HepG2 (cell line): Measurements from ENCODE around the gene CAMK1. TPM values are rescaled to one million over a fixed set of nuclear protein-coding genes. Genes with fewer than 3 reads are reported as not detected.

Experiments
- BORCS8-MEF2B ChIP-seq: sonication (generic); formaldehyde crosslinking; IDR thresholded peaks from 2 replicates; pipeline ENCODE4 v1.8.0; 2022; ENCODE audit warnings: mild to moderate bottlenecking, missing genetic modification reagents
- GATAD2A ChIP-seq: IDR thresholded peaks from 2 replicates; pipeline ENCODE4 v1.6.1; 2016
- HHEX ChIP-seq: IDR thresholded peaks from 2 replicates; pipeline ENCODE4 v1.6.1; 2016; ENCODE audit warnings: control low read depth
- KAT8 ChIP-seq: IDR thresholded peaks from 2 replicates; pipeline ENCODE4 v1.6.1; 2016; ENCODE audit warnings: missing genetic modification reagents, missing compliant biosample characterization
- MZF1 ChIP-seq: sonication (generic); formaldehyde crosslinking; IDR thresholded peaks from 2 replicates; pipeline ENCODE4 v1.8.1; 2023; ENCODE audit warnings: mild to moderate bottlenecking, missing genetic modification reagents, borderline replicate concordance
- NR2F1 ChIP-seq, 2 experiments: fragments of 450-650 bp in 1 of 2; formaldehyde crosslinking in 1 of 2; IDR thresholded peaks; 2 replicates each; pipeline versions ENCODE4 v1.5.0 to v1.6.1; 2016 to 2020; ENCODE audit warnings: mild to moderate bottlenecking in 1 of 2, missing compliant biosample characterization in 1 of 2, missing genetic modification reagents in 1 of 2, moderate library complexity in 1 of 2
- RBM39 ChIP-seq: fragments of 200-400 bp; formaldehyde crosslinking; IDR thresholded peaks from one replicate; pipeline ENCODE4 v1.6.1; 2018; ENCODE audit warnings: antibody characterized with exemption, mild to moderate bottlenecking, low read depth, low read length; ENCODE audit not compliant: poor library complexity, severe bottlenecking
- SATB2 ChIP-seq: sonication (generic); formaldehyde crosslinking; IDR thresholded peaks from 2 replicates; pipeline ENCODE4 v1.5.0; 2020; ENCODE audit warnings: missing genetic modification reagents
- SIX1 ChIP-seq: sonication (generic); formaldehyde crosslinking; IDR thresholded peaks from 2 replicates; pipeline ENCODE4 v1.4.0; 2020; ENCODE audit warnings: missing genetic modification reagents, borderline replicate concordance
- TCF12 ChIP-seq, 2 experiments: fragments of 450-650 bp in 1 of 2; sonication (generic) in 1 of 2; formaldehyde crosslinking in 1 of 2; IDR thresholded peaks; 2 replicates each; pipeline versions ENCODE4 v1.6.1 to v1.8.0; 2017 to 2022; ENCODE audit warnings: antibody characterized with exemption in 1 of 2, mild to moderate bottlenecking in 1 of 2, missing genetic modification reagents in 1 of 2, moderate library complexity in 1 of 2
- ZBTB3 ChIP-seq: sonication (generic); formaldehyde crosslinking; IDR thresholded peaks from 2 replicates; pipeline ENCODE4 v1.4.0; 2020; ENCODE audit warnings: low read depth, mild to moderate bottlenecking, moderate library complexity, missing genetic modification reagents, borderline replicate concordance
- ZBTB38 ChIP-seq: sonication (generic); formaldehyde crosslinking; IDR thresholded peaks from 2 replicates; pipeline ENCODE4 v1.5.1; 2020; ENCODE audit warnings: mild to moderate bottlenecking, missing genetic modification reagents
- ZFP36L1 ChIP-seq: sonication (generic); formaldehyde crosslinking; IDR thresholded peaks from 2 replicates; pipeline ENCODE4 v1.8.0; 2022; ENCODE audit warnings: mild to moderate bottlenecking, missing genetic modification reagents, moderate library complexity
- ZMYM3 ChIP-seq: sonication (generic); formaldehyde crosslinking; IDR thresholded peaks from 2 replicates; pipeline ENCODE4 v1.5.1; 2020; ENCODE audit warnings: mild to moderate bottlenecking, missing genetic modification reagents
- ZNF362 ChIP-seq: sonication (generic); formaldehyde crosslinking; IDR thresholded peaks from 2 replicates; pipeline ENCODE4 v1.4.0; 2020; ENCODE audit warnings: missing genetic modification reagents, mild to moderate bottlenecking, borderline replicate concordance
- ZNF446 ChIP-seq: sonication (generic); formaldehyde crosslinking; IDR thresholded peaks from 2 replicates; pipeline ENCODE4 v1.5.0; 2020; ENCODE audit warnings: mild to moderate bottlenecking, missing genetic modification reagents
- ZNF589 ChIP-seq: sonication (generic); formaldehyde crosslinking; conservative IDR thresholded peaks from 2 replicates; pipeline ENCODE4 v1.8.0; 2022; ENCODE audit warnings: mild to moderate bottlenecking, moderate library complexity, missing genetic modification reagents
- ZNF775 ChIP-seq: sonication (generic); formaldehyde crosslinking; IDR thresholded peaks from 2 replicates; pipeline ENCODE4 v1.4.0; 2020; ENCODE audit warnings: missing genetic modification reagents, mild to moderate bottlenecking, moderate library complexity, borderline replicate concordance
- ZNF777 ChIP-seq: sonication (generic); formaldehyde crosslinking; IDR thresholded peaks from 2 replicates; pipeline ENCODE4 v1.4.0; 2020; ENCODE audit warnings: missing genetic modification reagents
- polyA plus RNA-seq, 8 experiments: library from polyadenylated mRNA; depleted of rRNA in 3 of 8; stranded (reverse) in 7 of 8; unstranded in 1 of 8; fragments of >200 nt; fragmentation: Illumina TruSeq in 4 of 8; extraction: Trizol in 4 of 8; gene quantifications; 2 replicates each; pipeline versions ENCODE4 v1.2.1 to v1.2.3, GENCODE V29; 2011 to 2016; ENCODE audit warnings: low read depth in 4 of 8, missing spikeins in 1 of 8, mixed read lengths in 1 of 8; ENCODE audit not compliant: insufficient read depth in 1 of 8
- total RNA-seq, 5 experiments: library from RNA; depleted of rRNA; stranded (reverse); fragments of >200 nt; fragmentation: Illumina TruSeq; extraction: Trizol; gene quantifications; 2 replicates each; pipeline ENCODE4 v1.2.3, GENCODE V29; 2016; ENCODE audit warnings: low read depth in 1 of 5
- TF ChIP-seq, protein P1 (sequence below): sonication (generic); formaldehyde crosslinking; IDR thresholded peaks from 2 replicates; pipeline ENCODE4 v1.8.1; 2023; ENCODE audit warnings: mild to moderate bottlenecking, missing genetic modification reagents
- TF ChIP-seq, protein P2 (sequence below): sonication (generic); formaldehyde crosslinking; IDR thresholded peaks from 2 replicates; pipeline ENCODE4 v1.5.1; 2020; ENCODE audit warnings: missing genetic modification reagents, mild to moderate bottlenecking, borderline replicate concordance

The CAMK1 gene
- total and polyA plus RNA-seq, 2 of the 13 experiments (the other 11 are each of a cell fraction or from before 2014, with no cell fraction given), result 26.4 to 53.3 TPM

- TF ChIP-seq TCF12 (IDR thresholded peaks at IDR 0.05) (no peak), TCF12 (CRISPR knock-in tag; IDR thresholded peaks at IDR 0.05) (no peak), ZFP36L1 (no peak), MZF1 (CRISPR knock-in tag) (no peak; the same call in 1 of the 2 replicates), KAT8 (CRISPR knock-in tag) (peak; percentile 85), SATB2 (CRISPR knock-in tag) (no peak), GATAD2A (CRISPR knock-in tag) (peak; percentile 12; the same call in 1 of the 2 replicates), SIX1 (no peak), ZNF446 (CRISPR knock-in tag) (no peak), ZNF362 (CRISPR knock-in tag) (no peak), ZBTB38 (CRISPR knock-in tag) (0 out of 2 replicates have a peak, but pooled peaks have one; percentile 24), ZNF775 (no peak), HHEX (CRISPR knock-in tag) (no peak), BORCS8-MEF2B (CRISPR knock-in tag) (peak; percentile 65; the same call in 1 of the 2 replicates), ZNF777 (CRISPR knock-in tag) (no peak), ZBTB3 (peak; percentile 59; the same call in 1 of the 2 replicates), RBM39 (no peak), ZNF589 (CRISPR knock-in tag) (0 out of 2 replicates have a peak, but pooled peaks have one; percentile 15), ZMYM3 (no peak), NR2F1 (CRISPR knock-in tag; IDR thresholded peaks at IDR 0.05) (no peak)
- TF ChIP-seq, protein P1, sequence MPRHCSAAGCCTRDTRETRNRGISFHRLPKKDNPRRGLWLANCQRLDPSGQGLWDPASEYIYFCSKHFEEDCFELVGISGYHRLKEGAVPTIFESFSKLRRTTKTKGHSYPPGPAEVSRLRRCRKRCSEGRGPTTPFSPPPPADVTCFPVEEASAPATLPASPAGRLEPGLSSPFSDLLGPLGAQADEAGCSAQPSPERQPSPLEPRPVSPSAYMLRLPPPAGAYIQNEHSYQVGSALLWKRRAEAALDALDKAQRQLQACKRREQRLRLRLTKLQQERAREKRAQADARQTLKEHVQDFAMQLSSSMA (CRISPR knock-in tag), result 0 out of 2 replicates have a peak, but pooled peaks have one; percentile 51
- TF ChIP-seq, protein P2, sequence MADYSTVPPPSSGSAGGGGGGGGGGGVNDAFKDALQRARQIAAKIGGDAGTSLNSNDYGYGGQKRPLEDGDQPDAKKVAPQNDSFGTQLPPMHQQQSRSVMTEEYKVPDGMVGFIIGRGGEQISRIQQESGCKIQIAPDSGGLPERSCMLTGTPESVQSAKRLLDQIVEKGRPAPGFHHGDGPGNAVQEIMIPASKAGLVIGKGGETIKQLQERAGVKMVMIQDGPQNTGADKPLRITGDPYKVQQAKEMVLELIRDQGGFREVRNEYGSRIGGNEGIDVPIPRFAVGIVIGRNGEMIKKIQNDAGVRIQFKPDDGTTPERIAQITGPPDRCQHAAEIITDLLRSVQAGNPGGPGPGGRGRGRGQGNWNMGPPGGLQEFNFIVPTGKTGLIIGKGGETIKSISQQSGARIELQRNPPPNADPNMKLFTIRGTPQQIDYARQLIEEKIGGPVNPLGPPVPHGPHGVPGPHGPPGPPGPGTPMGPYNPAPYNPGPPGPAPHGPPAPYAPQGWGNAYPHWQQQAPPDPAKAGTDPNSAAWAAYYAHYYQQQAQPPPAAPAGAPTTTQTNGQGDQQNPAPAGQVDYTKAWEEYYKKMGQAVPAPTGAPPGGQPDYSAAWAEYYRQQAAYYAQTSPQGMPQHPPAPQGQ (CRISPR knock-in tag), result no peak
These were observed 19.8 kb downstream of the CAMK1 start, which contains the start of gene OGG1 (continued) for GRCh38 chr3:9749645-9750555.
